ENCODE data around the gene CLASP1.

Gene CLASP1

GRCh38 chr2:121534007-121534406 lies 115.3 kb downstream of the CLASP1 start:
- no peak for FAIRE-seq

GRCh38 chr2:121532894-121533293 lies 116.4 kb downstream of the CLASP1 start:
- no peak for FAIRE-seq

- no peak for FAIRE-seq
Measured at GRCh38 chr2:121532347-121532766, 116.9 kb downstream of the CLASP1 start.

GRCh38 chr2:121530212-121530705 lies 119.0 kb downstream of the CLASP1 start:
- FAIRE-seq = no peak

- FAIRE-seq = no peak
Measured at GRCh38 chr2:121529439-121530211, 119.6 kb downstream of the CLASP1 start.

GRCh38 chr2:121527009-121527682 lies 122.1 kb downstream of the CLASP1 start:
- FAIRE-seq = no peak

GRCh38 chr2:121524685-121525425 lies 124.4 kb downstream of the CLASP1 start:
- no peak for FAIRE-seq

GRCh38 chr2:121521359-121521758 lies 127.9 kb downstream of the CLASP1 start:
- no peak for FAIRE-seq

- no peak for FAIRE-seq
Measured at GRCh38 chr2:121520641-121520994, 128.6 kb downstream of the CLASP1 start.

GRCh38 chr2:121519732-121520640 lies 129.3 kb downstream of the CLASP1 start:
- no peak for FAIRE-seq

- no peak for FAIRE-seq
Measured at GRCh38 chr2:121519153-121519552, 130.1 kb downstream of the CLASP1 start.

GRCh38 chr2:121513597-121514333 lies 135.5 kb downstream of the CLASP1 start:
- no peak for FAIRE-seq

- FAIRE-seq = no peak
Measured at GRCh38 chr2:121510857-121511256, 138.4 kb downstream of the CLASP1 start.

GRCh38 chr2:121506621-121507020 lies 142.6 kb downstream of the CLASP1 start:
- no peak for FAIRE-seq

GRCh38 chr2:121505986-121506586 lies 143.2 kb downstream of the CLASP1 start:
- FAIRE-seq = no peak

- no peak for FAIRE-seq
Measured at GRCh38 chr2:121505005-121505404, 144.3 kb downstream of the CLASP1 start.

- FAIRE-seq = no peak
Measured at GRCh38 chr2:121504316-121504715, 144.9 kb downstream of the CLASP1 start.

GRCh38 chr2:121502781-121503180 lies 146.5 kb downstream of the CLASP1 start:
- no peak for FAIRE-seq

- no peak for FAIRE-seq
Measured at GRCh38 chr2:121502246-121502645, 147.0 kb downstream of the CLASP1 start.

GRCh38 chr2:121501554-121501953 lies 147.7 kb downstream of the CLASP1 start:
- no peak for FAIRE-seq

GRCh38 chr2:121501031-121501430 lies 148.2 kb downstream of the CLASP1 start:
- FAIRE-seq = no peak
